Measurements from ENCODE around the gene EDEM2. TPM values are rescaled to one million over a fixed set of nuclear protein-coding genes. Genes with fewer than 3 reads are reported as not detected.
"Not testable (repeated sequence)": the region's sequence is repeated elsewhere in the genome, so short reads cannot be mapped to it uniquely, and the experiment has no call there.

Gene EDEM2
- polyA plus RNA-seq, 4 donors: 10.1 to 17.4 (median 15.8) TPM

GRCh38 chr20:35091816-35092523 lies 55.2 kb downstream of the EDEM2 start:
- peak in 2 of 4 donors; percentile 18 to 31 for DNase-seq (ENCODE audit: low read depth in 4 of 4, low spot score in 3 of 4)

DNA sequence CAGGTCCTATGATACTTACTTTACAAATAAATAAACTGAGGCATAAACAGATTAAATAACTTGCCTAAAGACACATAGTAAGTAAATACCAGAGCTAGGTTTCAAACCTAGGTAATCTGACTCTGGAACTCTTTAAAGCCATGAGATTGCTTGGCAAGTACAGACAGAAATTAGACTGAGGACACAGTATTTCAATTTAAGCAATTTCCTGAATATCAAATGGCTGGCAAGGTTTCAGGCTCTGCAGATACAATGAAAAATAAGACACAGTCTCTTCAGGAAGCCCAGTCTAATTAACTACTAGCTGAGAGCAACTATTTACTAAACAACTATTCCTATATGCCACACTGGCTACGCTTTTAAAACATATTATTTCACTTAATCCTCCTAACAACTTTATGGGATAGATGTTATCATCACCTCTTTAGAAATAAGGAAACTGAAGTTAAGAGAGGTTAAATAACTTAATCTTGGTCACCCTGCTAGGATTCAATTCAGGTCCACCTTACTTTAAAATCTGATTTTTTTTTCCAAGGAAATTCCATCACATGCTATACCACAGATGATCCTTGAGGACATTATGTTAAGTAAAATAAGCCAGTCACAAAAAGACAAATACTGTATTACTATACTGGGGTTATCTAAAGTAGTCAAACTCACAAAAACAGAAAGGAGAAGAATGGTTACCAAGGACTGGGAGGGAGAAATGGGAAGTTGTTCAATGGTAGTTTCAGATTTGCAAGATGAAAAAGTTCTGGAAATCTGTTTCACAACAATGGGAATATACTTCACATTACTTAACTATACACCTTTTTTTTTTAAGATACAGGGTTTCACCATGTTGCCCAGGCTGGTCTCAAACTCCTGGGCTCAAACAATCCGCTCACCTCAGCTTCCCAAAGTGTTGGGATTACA lies 58.6 kb downstream of the EDEM2 start:
- no peak for DNase-seq (ENCODE audit: low read depth in 4 of 4, low spot score in 3 of 4)

DNA sequence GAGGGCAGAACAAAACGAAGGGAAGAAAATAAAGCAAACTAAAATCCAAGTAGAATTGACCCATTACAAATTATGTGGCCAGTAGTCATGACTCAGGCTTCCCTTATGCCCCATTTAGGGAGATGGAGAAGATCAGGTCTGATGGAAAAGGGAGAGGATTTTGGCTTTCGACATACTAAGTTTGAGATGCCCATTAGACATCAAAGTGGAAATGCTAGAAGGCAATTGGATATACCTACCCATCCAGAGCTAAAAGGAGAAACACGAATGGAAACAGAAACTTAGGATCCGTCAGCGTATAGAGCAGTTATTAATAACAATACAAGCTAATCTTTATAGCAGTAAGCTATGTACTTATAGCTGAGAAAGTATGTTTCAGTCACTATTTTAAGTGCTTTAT lies 59.3 kb downstream of the EDEM2 start:
- no peak for DNase-seq (ENCODE audit: low read depth in 4 of 4, low spot score in 3 of 4)

- DNase-seq (ENCODE audit: low read depth in 4 of 4, low spot score in 3 of 4): no peak
Measured at GRCh38 chr20:35087355-35087754, 59.8 kb downstream of the EDEM2 start.

DNA sequence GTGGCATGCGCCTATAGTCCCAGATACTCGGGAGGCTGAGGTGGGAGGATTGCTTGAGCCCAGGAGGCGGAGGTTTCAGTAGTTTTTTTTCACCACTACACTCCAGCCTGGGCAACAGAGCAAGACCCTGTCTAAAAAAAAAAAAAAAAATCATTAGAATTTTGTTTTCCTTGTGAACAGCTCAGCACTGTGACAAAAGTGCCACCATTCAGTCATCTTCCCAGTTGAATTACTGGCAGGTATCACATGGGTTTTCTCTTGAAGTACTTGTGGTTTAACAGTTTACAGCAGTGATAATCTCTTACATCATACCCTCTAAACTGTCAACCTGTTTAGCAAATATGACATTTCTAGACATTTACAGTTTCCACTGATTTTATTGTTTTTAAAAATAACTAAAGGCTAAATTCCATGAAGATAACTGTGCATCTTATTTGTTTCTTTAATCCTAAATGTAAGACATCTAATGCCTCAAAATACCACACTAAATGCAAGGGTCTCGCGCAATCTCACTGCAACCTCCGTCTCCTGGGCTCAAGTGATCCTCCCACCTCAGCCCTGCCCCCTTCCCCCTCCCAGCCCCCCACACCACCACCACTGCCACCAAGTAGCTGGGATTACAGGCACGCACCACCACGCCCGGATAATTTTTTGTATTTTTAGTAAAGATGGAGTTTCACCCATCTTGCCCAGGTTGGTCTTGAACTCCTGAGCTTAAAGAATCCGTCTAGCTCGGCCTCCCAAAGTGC lies 61.5 kb downstream of the EDEM2 start:
- no peak for DNase-seq (ENCODE audit: low read depth in 4 of 4, low spot score in 3 of 4)

DNA sequence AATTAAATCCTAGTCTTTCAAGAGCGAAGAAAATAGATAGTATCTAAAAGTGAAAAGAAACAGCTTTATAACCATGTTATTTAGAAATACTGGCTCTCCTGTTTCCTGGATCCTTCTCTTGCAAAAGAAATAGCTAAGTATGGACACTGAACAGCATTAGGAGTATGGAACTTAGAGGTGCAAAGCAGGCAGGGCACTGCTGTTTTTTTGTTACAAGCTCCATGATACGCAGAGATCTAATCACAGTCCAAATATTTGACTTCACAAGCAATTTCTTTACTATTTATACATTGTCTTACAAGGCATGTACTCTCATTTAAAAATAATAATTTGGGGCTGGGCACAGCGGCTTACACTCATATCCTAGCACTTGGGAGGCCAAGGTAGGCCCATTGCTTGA lies 62.1 kb downstream of the EDEM2 start:
- DNase-seq (ENCODE audit: low read depth in 4 of 4, low spot score in 3 of 4): no peak

DNA sequence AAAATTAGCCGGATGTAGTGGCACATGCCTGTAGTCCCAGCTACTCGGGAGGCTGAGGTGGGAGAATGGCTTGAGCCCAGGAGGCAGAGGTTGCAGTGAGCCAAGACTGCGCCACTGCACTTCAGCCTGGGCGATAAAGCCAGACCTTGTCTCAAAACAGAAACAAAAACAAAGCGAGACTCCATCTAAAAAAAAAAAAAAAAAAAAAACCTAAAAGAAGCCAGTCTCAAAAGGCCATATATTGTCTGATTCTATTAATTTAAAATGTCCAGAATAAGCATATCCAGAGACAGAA lies 66.8 kb downstream of the EDEM2 start:
- not testable (repeated sequence) for DNase-seq (ENCODE audit: low read depth in 4 of 4, low spot score in 3 of 4)

- no peak for DNase-seq (ENCODE audit: low read depth in 4 of 4, low spot score in 3 of 4)
Measured at GRCh38 chr20:35079472-35080347, 67.4 kb downstream of the EDEM2 start.

DNA sequence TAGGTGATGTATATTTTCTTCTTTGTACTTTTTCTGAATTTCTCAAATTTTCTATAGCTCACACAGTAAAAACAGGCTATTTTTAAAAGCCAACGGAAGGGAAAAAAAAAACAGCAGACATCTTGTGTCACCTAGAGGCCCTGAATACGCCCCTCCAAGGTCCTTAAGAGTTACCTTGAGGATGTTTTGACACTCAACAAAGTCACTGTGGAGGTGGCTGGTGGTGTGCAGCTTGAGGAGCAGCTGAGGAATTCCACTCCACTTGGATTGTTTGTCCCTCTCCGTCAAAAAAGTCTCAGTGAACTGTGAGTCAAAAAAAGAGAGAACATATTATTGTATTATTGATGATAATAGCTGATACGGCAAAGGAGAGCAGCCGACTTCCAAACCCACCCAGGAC lies 69.3 kb downstream of the EDEM2 start:
- no peak for DNase-seq (ENCODE audit: low read depth in 4 of 4, low spot score in 3 of 4)

DNA sequence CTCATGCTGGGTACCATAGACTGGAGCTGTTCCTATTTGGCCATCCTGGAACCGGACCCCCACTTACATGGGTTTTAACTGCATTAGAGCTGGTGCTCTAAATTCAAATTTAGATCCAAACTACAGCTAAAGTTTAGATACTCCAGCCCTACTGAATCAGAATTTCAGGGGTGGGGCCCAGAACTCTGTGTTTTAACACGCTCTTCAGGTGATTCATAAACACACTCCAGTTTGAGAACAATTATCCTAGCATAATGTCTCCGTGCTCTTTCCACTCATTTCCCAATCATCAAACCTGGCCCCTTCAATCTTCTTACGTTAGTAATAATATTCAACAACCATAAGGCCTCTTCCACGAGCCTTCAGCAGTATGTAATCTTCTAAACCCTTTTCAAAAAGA lies 69.8 kb downstream of the EDEM2 start:
- DNase-seq (ENCODE audit: low read depth in 4 of 4, low spot score in 3 of 4): no peak

DNA sequence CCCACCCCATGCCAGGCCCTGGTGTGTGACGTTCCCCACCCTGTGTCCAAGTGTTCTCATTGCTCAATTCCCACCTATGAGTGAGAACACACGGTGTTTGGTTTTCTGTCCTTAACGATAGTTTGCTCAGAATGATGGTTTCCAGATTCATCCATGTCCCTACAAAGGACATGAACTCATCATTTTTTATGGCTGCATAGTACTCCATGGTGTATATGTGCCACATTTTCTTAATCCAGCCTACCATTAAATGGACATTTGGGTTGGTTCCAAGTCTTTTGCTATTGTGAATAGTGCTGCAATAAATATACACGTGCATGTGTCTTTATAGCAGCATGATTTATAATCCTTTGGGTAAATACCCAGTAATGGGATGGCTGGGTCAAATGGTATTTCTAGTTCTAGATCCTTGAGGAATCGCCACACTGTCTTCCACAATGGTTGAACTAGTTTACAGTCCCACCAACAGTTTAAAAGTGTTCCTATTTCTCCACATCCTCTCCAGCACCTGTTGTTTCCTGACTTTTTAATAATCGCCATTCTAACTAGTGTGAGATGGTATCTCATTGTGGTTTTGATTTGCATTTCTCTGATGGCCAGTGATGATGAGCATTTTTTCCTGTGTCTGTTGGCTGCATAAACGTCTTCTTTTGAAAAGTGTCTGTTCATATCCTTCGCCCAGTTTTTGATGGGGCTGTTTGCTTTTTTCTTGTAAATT lies 75.5 kb downstream of the EDEM2 start:
- DNase-seq (ENCODE audit: low read depth in 4 of 4, low spot score in 3 of 4): not testable (repeated sequence)

GRCh38 chr20:35066194-35066593 lies 80.9 kb downstream of the EDEM2 start:
- DNase-seq (ENCODE audit: low read depth in 4 of 4, low spot score in 3 of 4): no peak

Other genes starting within 250 kb of the EDEM2 start
- 10 to 100 TPM; 33.1 to 56.5 (median 52.9) TPM for gene GSS, start 191.5 kb downstream of the EDEM2 start, polyA plus RNA-seq (ENCODE audit: insufficient read length in 4 of 4)
- 1 to 10 TPM in 2 of 4 donors, under 1 TPM in 2; 0.79 to 1.9 (median 1.3) TPM for gene MYH7B, start 191.5 kb downstream of the EDEM2 start, polyA plus RNA-seq (ENCODE audit: insufficient read length in 4 of 4)
- 10 to 100 TPM; 65.7 to 71.0 (median 67.1) TPM for gene TRPC4AP, start 54.5 kb downstream of the EDEM2 start, polyA plus RNA-seq (ENCODE audit: insufficient read length in 4 of 4)
- 100 to 1,000 TPM in 1 of 4 donors, 10 to 100 TPM in 2, 1 to 10 TPM in 1; 10.0 to 100 (median 12.0) TPM for gene PROCR, start 24.7 kb upstream of the EDEM2 start, polyA plus RNA-seq (ENCODE audit: insufficient read length in 4 of 4)
- gene MMP24, start 79.4 kb upstream of the EDEM2 start, polyA plus RNA-seq (ENCODE audit: insufficient read length in 4 of 4): 1 to 10 TPM; 1.5 to 2.4 (median 2.2) TPM
- gene MMP24OS, start 130.8 kb upstream of the EDEM2 start, polyA plus RNA-seq (ENCODE audit: insufficient read length in 4 of 4): 10 to 100 TPM; 27.5 to 54.7 (median 33.1) TPM
- gene EIF6, start 137.4 kb upstream of the EDEM2 start, polyA plus RNA-seq (ENCODE audit: insufficient read length in 4 of 4): 100 to 1,000 TPM in 3 of 4 donors, 10 to 100 TPM in 1; 82.7 to 165 (median 130) TPM
- gene FAM83C, start 145.1 kb upstream of the EDEM2 start, polyA plus RNA-seq (ENCODE audit: insufficient read length in 4 of 4): under 1 TPM in 1 of 4 donors, not detected in 3; 0.09 TPM

All from left renal pelvis (tissue), 4 donors.